HG03565 (cell line): ENCODE measurements around the gene ALK.

ENCODE experiments used
- ATAC-seq: cut with Tn5 transposase; IDR thresholded peaks from one replicate; pipeline ENCODE4 v1.9.1; 2021; ENCODE audit warnings: mild to moderate bottlenecking, moderate library complexity; ENCODE audit not compliant: unreplicated experiment

The ALK gene

GRCh38 chr2:29218550-29219125, 702.7 kb downstream of the ALK start:
- no peak for ATAC-seq

GRCh38 chr2:29218071-29218470, 703.3 kb downstream of the ALK start:
- ATAC-seq, result no peak

- no peak for ATAC-seq
Observed at GRCh38 chr2:29216609-29216909, 704.8 kb downstream of the ALK start.

GRCh38 chr2:29215739-29216608, 705.4 kb downstream of the ALK start:
- ATAC-seq, result no peak

- no peak for ATAC-seq
Observed at GRCh38 chr2:29215073-29215472, 706.3 kb downstream of the ALK start.

GRCh38 chr2:29213888-29214291, 707.5 kb downstream of the ALK start:
- ATAC-seq, result no peak

GRCh38 chr2:29212009-29212408, 709.4 kb downstream of the ALK start:
- ATAC-seq, result no peak

- ATAC-seq, result no peak
Observed at GRCh38 chr2:29209551-29209950, 711.8 kb downstream of the ALK start.

GRCh38 chr2:29207352-29208148, 713.8 kb downstream of the ALK start:
- ATAC-seq, result no peak

GRCh38 chr2:29206941-29207340, 714.4 kb downstream of the ALK start:
- ATAC-seq, result no peak

GRCh38 chr2:29202819-29203495, 718.4 kb downstream of the ALK start:
- ATAC-seq, result no peak

GRCh38 chr2:29201979-29202378, 719.4 kb downstream of the ALK start:
- no peak for ATAC-seq

- no peak for ATAC-seq
Observed at GRCh38 chr2:29196792-29197788, 724.3 kb downstream of the ALK start.

GRCh38 chr2:29195796-29196195, 725.6 kb downstream of the ALK start:
- no peak for ATAC-seq

- ATAC-seq, result no peak
Observed at GRCh38 chr2:29193681-29194080, 727.7 kb downstream of the ALK start.

GRCh38 chr2:29193111-29193510, 728.3 kb downstream of the ALK start:
- no peak for ATAC-seq

GRCh38 chr2:29192526-29192925, 728.9 kb downstream of the ALK start:
- ATAC-seq, result no peak

- ATAC-seq, result no peak
Observed at GRCh38 chr2:29191817-29192216, 729.6 kb downstream of the ALK start.

GRCh38 chr2:29189052-29189451, 732.3 kb downstream of the ALK start:
- no peak for ATAC-seq

GRCh38 chr2:29187926-29188325, 733.5 kb downstream of the ALK start:
- ATAC-seq, result no peak
